Fibroblast of skin of abdomen (primary cell): ENCODE data around the gene NFKB2.

ENCODE experiments used
- DNase-seq: peaks from one replicate; pipeline ENCODE4 v3.0.0-alpha.2; 2013

Gene NFKB2

DNA sequence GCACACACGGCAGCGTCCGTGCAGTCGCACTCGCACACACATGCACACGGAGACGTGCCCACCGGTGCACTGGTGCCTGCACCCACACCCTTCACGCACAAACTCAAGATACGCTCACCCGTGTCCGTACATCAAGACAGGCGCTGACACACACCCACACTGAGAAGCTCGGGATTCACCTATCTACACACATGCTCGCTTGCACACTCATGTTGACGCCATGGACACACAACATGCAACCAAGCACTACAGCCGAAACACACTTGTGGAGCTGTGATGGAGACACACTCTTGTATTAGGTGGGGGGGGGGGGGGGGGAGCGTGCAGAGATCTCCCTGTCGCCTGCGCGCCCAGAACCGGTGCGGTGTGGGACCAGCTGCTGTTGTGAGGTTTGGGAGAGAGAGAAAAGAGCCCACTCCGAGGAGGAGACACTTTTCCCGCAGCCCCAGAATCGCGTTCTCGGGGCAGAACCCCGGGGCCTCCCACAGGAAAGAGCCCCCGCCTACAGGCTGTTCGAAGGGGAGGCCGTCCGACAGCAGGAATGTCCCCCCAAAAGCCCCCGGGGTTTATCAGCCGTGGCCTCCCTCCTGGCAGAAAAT lies 605 bp upstream of the NFKB2 start:
- peak; percentile 28 for DNase-seq

DNA sequence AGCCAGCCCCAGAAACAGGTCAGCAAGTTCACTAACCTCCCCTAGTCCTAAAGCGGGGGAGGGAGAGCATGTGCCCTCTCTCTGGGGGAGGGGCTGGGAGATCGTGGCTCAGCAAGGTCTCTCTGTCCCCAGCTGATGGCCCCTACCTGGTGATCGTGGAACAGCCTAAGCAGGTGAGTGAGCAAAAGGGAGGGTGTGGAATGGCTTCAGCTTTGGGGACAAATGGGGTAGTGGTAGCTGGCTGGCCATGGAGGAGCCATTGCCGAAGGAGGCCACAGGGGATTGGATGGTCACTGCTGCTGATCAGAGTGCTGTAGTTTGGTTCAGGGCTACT lies 779 bp downstream of the NFKB2 start:
- no peak for DNase-seq

DNA sequence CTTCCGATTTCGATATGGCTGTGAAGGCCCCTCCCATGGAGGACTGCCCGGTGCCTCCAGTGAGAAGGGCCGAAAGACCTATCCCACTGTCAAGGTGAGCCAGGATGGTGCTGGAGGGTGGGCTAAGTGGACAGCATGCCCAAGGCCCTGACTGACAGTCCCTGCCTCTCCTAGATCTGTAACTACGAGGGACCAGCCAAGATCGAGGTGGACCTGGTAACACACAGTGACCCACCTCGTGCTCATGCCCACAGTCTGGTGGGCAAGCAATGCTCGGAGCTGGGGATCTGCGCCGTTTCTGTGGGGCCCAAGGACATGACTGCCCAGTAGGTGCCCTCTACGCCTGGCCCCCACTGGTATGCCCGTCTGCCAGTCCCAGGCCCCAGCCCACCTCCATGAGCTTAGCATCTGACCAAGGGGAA lies 1.2 kb downstream of the NFKB2 start:
- DNase-seq = no peak

DNA sequence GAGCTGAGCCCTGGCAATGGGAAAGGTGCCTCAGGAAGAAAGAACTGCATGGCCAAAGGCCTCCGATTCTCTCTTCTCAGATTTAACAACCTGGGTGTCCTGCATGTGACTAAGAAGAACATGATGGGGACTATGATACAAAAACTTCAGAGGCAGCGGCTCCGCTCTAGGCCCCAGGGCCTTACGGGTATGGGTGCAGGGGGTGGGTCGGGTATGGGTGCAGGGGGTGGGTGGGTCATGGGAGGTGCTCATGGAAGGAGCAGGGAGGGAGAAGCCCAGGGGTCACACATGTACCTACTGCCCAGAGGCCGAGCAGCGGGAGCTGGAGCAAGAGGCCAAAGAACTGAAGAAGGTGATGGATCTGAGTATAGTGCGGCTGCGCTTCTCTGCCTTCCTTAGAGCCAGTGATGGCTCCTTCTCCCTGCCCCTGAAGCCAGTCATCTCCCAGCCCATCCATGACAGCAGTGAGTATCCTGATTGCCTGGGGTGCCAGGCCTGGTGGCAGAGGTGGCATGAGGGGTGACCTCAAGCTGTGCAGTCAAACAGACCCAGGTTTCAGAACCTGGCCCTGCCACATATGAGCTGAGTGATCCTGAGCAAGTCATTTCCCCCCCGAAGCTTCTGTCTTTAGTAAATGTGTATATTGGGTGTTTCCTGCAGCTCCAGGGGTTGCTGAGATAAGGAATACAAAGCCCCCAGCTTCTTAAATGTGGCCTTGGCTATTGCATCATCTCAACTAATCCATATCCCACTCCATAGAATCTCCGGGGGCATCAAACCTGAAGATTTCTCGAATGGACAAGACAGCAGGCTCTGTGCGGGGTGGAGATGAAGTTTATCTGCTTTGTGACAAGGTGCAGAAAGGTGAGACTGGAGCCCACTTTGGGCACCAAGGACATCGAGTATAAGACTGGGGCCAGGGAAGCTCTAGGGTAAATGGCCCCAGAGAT lies 2.0 kb downstream of the NFKB2 start:
- no peak for DNase-seq

DNA sequence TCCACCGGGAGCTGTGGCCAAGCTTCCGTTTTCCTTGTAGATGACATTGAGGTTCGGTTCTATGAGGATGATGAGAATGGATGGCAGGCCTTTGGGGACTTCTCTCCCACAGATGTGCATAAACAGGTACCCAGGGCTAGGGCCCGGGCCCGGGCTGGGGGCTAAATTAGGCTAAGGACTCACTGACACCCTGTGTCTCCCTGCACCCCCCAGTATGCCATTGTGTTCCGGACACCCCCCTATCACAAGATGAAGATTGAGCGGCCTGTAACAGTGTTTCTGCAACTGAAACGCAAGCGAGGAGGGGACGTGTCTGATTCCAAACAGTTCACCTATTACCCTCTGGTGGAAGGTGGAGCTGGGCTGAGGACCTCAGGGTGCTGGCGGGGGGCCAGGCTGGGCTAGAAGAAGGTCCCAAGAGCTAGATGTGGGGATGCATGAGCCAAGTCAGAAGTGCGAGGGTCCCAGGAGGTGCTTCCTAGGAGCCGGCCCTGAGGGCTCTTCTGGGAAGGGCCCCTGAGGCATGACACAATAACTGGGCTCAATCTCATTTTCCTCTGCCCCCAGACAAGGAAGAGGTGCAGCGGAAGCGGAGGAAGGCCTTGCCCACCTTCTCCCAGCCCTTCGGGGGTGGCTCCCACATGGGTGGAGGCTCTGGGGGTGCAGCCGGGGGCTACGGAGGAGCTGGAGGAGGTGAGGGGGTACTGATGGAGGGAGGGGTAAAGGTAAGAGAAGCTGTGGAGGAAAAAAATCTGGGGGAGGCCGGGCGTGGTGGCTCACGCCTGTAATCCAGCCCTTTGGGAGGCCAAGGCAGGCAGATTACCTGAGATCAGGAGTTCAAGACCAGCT lies 2.9 kb downstream of the NFKB2 start:
- no peak for DNase-seq

- DNase-seq = peak; percentile 80
Observed at GRCh38 chr10:102399217-102400021, 3.9 kb downstream of the NFKB2 start.

DNA sequence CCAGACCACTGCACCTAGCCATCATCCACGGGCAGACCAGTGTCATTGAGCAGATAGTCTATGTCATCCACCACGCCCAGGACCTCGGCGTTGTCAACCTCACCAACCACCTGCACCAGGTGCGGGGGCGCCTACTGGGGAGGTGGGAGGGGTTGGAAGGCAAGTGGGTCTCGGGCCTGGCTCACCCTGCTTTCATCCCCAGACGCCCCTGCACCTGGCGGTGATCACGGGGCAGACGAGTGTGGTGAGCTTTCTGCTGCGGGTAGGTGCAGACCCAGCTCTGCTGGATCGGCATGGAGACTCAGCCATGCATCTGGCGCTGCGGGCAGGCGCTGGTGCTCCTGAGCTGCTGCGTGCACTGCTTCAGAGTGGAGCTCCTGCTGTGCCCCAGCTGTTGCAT lies 4.6 kb downstream of the NFKB2 start:
- no peak for DNase-seq

- DNase-seq = no peak
Observed at GRCh38 chr10:102400598-102401341, 5.3 kb downstream of the NFKB2 start.

DNA sequence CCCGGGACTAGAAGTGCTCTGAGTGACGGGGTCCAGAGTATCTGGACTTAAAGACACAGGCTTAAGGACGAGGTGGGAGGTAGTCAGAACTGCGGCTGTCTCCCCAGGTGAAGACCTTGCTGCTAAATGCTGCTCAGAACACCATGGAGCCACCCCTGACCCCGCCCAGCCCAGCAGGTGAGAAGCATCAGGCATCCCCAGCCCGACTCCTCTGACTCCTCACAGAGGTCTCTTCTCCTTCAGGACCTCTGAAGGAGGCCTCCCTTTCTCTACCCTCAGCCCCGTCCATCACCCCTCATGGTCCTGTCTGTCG lies 5.8 kb downstream of the NFKB2 start:
- DNase-seq = no peak

DNA sequence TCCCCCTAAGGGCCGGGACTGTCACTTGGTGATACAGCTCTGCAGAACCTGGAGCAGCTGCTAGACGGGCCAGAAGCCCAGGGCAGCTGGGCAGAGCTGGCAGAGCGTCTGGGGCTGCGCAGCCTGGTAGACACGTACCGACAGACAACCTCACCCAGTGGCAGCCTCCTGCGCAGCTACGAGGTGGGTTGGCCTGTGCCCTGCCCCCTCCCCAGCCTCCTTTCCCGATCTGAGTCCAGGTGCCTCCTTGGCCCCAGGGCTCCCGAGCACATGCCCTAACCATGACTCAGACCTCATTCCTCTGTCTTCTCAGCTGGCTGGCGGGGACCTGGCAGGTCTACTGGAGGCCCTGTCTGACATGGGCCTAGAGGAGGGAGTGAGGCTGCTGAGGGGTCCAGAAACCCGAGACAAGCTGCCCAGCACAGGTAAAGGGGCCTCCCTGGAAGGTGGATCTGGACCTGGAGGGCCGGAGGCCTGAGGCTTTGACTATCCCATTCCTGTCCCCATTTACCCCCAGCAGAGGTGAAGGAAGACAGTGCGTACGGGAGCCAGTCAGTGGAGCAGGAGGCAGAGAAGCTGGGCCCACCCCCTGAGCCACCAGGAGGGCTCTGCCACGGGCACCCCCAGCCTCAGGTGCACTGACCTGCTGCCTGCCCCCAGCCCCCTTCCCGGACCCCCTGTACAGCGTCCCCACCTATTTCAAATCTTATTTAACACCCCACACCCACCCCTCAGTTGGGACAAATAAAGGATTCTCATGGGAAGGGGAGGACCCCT lies 6.4 kb downstream of the NFKB2 start:
- DNase-seq = peak; percentile 33

DNA sequence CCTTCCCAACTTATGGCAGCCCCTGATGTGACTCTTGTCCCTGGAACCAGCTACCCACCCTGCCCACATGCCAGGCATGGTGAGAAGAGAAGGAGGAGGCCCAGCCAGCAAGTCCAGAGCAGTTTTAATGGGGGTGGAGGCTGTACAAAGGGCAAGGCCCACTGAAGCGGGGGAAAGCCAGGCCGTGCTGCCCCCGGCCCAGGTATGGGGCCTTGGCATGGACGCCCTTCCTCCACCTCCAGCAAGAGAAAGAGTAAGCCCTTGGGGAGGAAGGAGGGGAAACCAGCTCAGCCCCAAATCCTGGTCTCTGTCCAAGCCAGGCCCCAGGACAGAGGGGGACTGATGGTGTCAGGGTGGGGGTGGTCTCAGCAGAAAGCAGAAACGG lies 7.0 kb downstream of the NFKB2 start:
- no peak for DNase-seq

DNA sequence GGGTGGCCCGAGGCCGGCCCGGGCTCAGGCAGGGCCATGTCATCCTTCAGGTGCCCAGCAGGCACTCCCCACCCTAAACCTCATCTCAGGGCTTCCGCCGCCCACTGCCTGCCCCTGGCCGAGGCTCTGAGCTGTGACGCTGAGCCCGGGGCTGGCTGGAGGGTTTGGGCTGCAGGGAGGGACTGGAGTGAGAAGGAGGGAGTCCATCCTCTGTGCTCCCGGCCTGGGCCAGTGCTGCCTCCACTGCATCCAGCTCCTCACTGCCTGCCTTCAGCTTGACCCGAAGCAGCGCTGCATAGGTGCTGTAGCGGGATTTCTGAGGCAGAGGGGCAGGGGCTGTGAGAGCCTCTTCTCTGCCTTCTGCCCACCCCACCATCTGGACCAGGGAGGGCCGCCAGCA lies 7.6 kb downstream of the NFKB2 start:
- DNase-seq = no peak

GRCh38 chr10:102404361-102405107 lies 9.0 kb downstream of the NFKB2 start:
- no peak for DNase-seq

GRCh38 chr10:102405108-102405571 lies 9.6 kb downstream of the NFKB2 start:
- no peak for DNase-seq

GRCh38 chr10:102405632-102406031 lies 10.1 kb downstream of the NFKB2 start:
- DNase-seq = no peak

- DNase-seq = no peak
Observed at GRCh38 chr10:102406815-102407214, 11.3 kb downstream of the NFKB2 start.

DNA sequence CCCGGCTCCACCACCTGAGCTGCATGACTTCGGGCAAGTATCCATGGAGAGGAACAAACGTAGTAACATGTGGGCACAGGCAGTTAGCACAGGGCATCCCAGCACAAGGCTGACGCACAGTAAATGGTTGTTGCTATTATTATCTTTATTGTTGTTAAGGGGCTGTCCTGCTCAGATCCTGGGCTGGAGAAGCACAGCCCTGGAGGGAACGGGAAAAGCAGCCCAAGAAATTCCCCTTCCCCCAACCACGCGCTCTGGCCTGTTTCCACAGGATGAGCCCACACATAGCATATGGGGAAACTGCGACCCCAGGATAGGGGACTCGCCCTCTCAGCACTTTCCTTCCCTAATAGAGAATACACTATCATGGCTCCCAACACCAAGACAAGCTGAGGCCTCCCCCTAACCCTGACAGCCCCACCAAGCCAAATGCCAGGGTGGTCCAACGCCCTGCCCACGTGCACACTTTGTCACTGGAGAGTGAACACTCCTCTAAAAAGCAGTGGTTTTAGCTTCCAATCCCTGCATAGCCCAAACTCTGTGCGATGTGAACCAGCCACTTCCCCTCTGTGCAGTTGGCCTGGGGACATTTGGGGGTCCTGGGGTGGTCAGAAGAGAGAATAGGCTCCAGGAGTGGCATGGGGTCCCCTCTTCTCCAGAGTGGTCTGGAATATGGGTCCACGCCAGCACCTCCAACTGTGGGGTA lies 12.1 kb downstream of the NFKB2 start:
- DNase-seq = no peak

- DNase-seq = no peak
Observed at GRCh38 chr10:102408131-102408727, 12.7 kb downstream of the NFKB2 start.
